Stomach (tissue), 4 donors: Measurements from ENCODE around the gene NFATC2.

Experiments
- EP300 ChIP-seq: sonication (generic); formaldehyde crosslinking; IDR thresholded peaks from one replicate; pipeline ENCODE4 v1.6.1; 2017; ENCODE audit warnings: antibody characterized with exemption
- POLR2A ChIP-seq, 4 donors: fragments of 450-650 bp; IDR thresholded peaks; one replicate each; pipeline ENCODE4 v1.6.1; 2016; ENCODE audit warnings: antibody characterized with exemption in 4 of 4, control low read depth in 2 of 4, mild to moderate bottlenecking in 1 of 4, moderate library complexity in 1 of 4
- POLR2AphosphoS5 ChIP-seq, 3 donors: sonication (generic); formaldehyde crosslinking; IDR thresholded peaks; one replicate each; pipeline ENCODE4 v1.6.1; 2016; ENCODE audit warnings: antibody characterized with exemption in 3 of 3
- TF ChIP-seq, protein P1 (sequence below), 7 experiments: fragments of 450-650 bp in 4 of 7; fragments of 200-600 bp in 3 of 7; sonication (generic) in 3 of 7; IDR thresholded peaks; one replicate each; pipeline ENCODE4 v1.5.1; 2016 to 2019; ENCODE audit warnings: antibody characterized with exemption in 7 of 7, control low read depth in 2 of 7, mild to moderate bottlenecking in 1 of 7

DNA sequence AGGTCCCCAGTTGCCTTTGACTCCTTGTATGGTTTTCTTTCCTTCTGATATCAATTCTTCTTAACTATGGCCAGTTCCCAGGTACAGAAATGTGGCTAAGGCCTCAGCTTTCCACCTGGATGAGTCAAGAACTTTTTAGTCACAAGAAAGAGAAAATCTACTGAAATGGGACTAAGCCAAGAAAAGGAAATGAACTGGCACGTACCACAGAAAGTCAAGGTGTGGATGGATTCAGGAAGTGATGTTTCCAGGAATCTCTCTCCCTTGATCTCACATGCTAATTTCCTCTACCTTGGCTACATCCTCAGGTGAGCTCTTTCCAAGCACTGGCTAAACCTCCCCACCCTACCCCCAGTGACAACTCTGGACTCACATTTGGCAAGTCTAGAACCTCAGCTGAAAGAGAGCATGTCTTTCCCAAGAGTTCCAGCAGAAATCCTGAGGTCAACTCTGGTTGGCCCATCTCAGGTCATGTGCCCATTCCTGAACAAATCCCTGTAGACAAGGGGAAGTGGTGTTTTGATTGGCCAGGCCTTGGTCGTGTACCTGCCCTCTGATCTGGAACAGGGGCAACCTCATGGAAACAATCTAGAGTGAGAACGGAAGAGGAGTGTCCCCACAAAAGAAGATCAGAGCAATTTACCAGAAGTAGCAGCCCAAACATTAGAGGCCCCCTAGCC, 205.3 kb downstream of the NFATC2 start:
- no peak for TF ChIP-seq EP300
- TF ChIP-seq, protein P1, sequence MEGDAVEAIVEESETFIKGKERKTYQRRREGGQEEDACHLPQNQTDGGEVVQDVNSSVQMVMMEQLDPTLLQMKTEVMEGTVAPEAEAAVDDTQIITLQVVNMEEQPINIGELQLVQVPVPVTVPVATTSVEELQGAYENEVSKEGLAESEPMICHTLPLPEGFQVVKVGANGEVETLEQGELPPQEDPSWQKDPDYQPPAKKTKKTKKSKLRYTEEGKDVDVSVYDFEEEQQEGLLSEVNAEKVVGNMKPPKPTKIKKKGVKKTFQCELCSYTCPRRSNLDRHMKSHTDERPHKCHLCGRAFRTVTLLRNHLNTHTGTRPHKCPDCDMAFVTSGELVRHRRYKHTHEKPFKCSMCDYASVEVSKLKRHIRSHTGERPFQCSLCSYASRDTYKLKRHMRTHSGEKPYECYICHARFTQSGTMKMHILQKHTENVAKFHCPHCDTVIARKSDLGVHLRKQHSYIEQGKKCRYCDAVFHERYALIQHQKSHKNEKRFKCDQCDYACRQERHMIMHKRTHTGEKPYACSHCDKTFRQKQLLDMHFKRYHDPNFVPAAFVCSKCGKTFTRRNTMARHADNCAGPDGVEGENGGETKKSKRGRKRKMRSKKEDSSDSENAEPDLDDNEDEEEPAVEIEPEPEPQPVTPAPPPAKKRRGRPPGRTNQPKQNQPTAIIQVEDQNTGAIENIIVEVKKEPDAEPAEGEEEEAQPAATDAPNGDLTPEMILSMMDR (IDR thresholded peaks at IDR 0.05) = no peak
- no peak for TF ChIP-seq POLR2A (IDR thresholded peaks at IDR 0.05)
- TF ChIP-seq POLR2AphosphoS5 (IDR thresholded peaks at IDR 0.05) = no peak
